Prostate gland (tissue), 2 donors: ENCODE measurements around the gene INTS7. TPM values are rescaled to one million over a fixed set of nuclear protein-coding genes. Genes with fewer than 3 reads are reported as not detected.
A peak's percentile ranks its signal among the peaks of the same experiment; 100 is the strongest.

Experiments
- DNase-seq: peaks from one replicate; pipeline ENCODE4 v3.0.0-alpha.2; 2019; ENCODE audit warnings: low spot score
- H3K27ac ChIP-seq, 2 donors: fragments of 200-600 bp; sonication (generic); 2 replicates each; pipeline ENCODE4 v1.5.1; 2017 to 2019
- H3K27me3 ChIP-seq: fragments of 200-600 bp; sonication (generic); replicated peaks from 2 replicates; pipeline ENCODE4 v1.5.1; 2019; ENCODE audit not compliant: insufficient read depth
- H3K36me3 ChIP-seq, 2 donors: fragments of 200-600 bp; sonication (generic); 1 replicate in 1 of 2; 2 replicates in 1 of 2; pipeline versions ENCODE4 v1.5.1 to v1.8.1; 2017 to 2019
- H3K4me1 ChIP-seq: fragments of 200-600 bp; sonication (generic); replicated peaks from 2 replicates; pipeline ENCODE4 v1.5.1; 2019
- H3K4me3 ChIP-seq, 2 donors: fragments of 200-600 bp; sonication (generic); 2 replicates each; pipeline ENCODE4 v1.5.1; 2017 to 2019
- H3K9me3 ChIP-seq: fragments of 200-600 bp; sonication (generic); 2 replicates; pipeline ENCODE4 v1.5.1; 2017
- CTCF ChIP-seq, 4 experiments: fragments of 200-600 bp in 2 of 4; fragments of 450-650 bp in 2 of 4; sonication (generic) in 2 of 4; IDR thresholded peaks; 1 replicate in 3 of 4; 2 replicates in 1 of 4; pipeline ENCODE4 v1.5.1; 2016 to 2019; ENCODE audit warnings: antibody characterized with exemption in 4 of 4, mild to moderate bottlenecking in 2 of 4, moderate library complexity in 2 of 4
- POLR2A ChIP-seq: fragments of 450-650 bp; IDR thresholded peaks from one replicate; pipeline ENCODE4 v1.6.1; 2016; ENCODE audit warnings: antibody characterized with exemption, mild to moderate bottlenecking
- POLR2AphosphoS5 ChIP-seq: sonication (generic); formaldehyde crosslinking; IDR thresholded peaks from one replicate; pipeline ENCODE4 v1.6.1; 2017; ENCODE audit warnings: antibody characterized with exemption
- WGBS: methylation state at CpG from one replicate; pipeline ENCODE4 v1.1.5; 2018; 5-methylcytosine and 5-hydroxymethylcytosine counted together
- intact Hi-C: fragments of 100-400 bp; cut with DNase I; formaldehyde crosslinking; loops from one replicate; pipeline ENCODE4 v1.14.2; 2022
- total RNA-seq, 2 donors: library from RNA; depleted of rRNA; stranded (reverse); fragments of >200 nt; gene quantifications; one replicate each; pipeline ENCODE4 v1.1.0, GENCODE V29; 2016

INTS7 gene
- total RNA-seq, 2 donors from 2014 or later, result 12.5 to 15.5 TPM

- DNase-seq, result no peak
- Histone ChIP-seq H3K4me3 (no peak overlapping the region), H3K27ac (no peak overlapping the region), H3K4me1 (no peaks in the 10 kb centered on the region), H3K9me3 (no peaks in the 10 kb centered on the region), H3K36me3 (no peaks in the 10 kb centered on the region), H3K27me3 (no peaks in the 10 kb centered on the region)
- 62% methylated on average over 2 of the region's 2 CpGs for WGBS
- TF ChIP-seq CTCF (IDR thresholded peaks at IDR 0.05) (no peak), POLR2AphosphoS5 (no peak), POLR2A (no peak)
- intact Hi-C loops, result no loop called here
Observed at GRCh38 chr1:211915924-211916323, 119.4 kb downstream of the INTS7 start.

GRCh38 chr1:211912844-211913432 is 122.4 kb downstream of the INTS7 start:
- TF ChIP-seq CTCF (IDR thresholded peaks at IDR 0.05), result no peak
- no peak for TF ChIP-seq POLR2A
- H3K36me3 ChIP-seq, result no peaks in the 10 kb centered on the region
- intact Hi-C loops, result no loop called here
- H3K9me3 ChIP-seq, result no peaks in the 10 kb centered on the region
- no peaks in the 10 kb centered on the region for H3K27me3 ChIP-seq
- 91% methylated on average over 13 of the region's 13 CpGs for WGBS
- H3K4me1 ChIP-seq, result no peaks in the 10 kb centered on the region
- no peak for DNase-seq
- H3K27ac ChIP-seq, result no peak overlapping the region
- H3K4me3 ChIP-seq, result no peak overlapping the region

GRCh38 chr1:211912038-211912437 is 123.3 kb downstream of the INTS7 start:
- no peaks in the 10 kb centered on the region for H3K9me3 ChIP-seq
- H3K36me3 ChIP-seq, result no peaks in the 10 kb centered on the region
- H3K4me3 ChIP-seq, result no peak overlapping the region
- no peak for TF ChIP-seq CTCF (IDR thresholded peaks at IDR 0.05)
- peak; percentile 57 for TF ChIP-seq POLR2AphosphoS5
- no peak for TF ChIP-seq POLR2A
- WGBS, result 25% methylated on average over 1 of the region's 1 CpG
- intact Hi-C loops, result no loop called here
- no peak overlapping the region for H3K27ac ChIP-seq
- no peaks in the 10 kb centered on the region for H3K4me1 ChIP-seq
- H3K27me3 ChIP-seq, result no peaks in the 10 kb centered on the region
- no peak for DNase-seq

GRCh38 chr1:211910913-211911485 is 124.4 kb downstream of the INTS7 start:
- no peak overlapping the region for H3K4me3 ChIP-seq
- DNase-seq, result no peak
- 68% methylated on average over 4 of the region's 4 CpGs for WGBS
- H3K4me1 ChIP-seq, result no peaks in the 10 kb centered on the region
- intact Hi-C loops, result no loop called here
- H3K9me3 ChIP-seq, result no peaks in the 10 kb centered on the region
- TF ChIP-seq POLR2AphosphoS5 (no peak), POLR2A (no peak)
- no peaks in the 10 kb centered on the region for H3K36me3 ChIP-seq
- no peaks in the 10 kb centered on the region for H3K27me3 ChIP-seq
- H3K27ac ChIP-seq, result no peak overlapping the region

GRCh38 chr1:211910113-211910884 is 125.1 kb downstream of the INTS7 start:
- WGBS, result 92% methylated on average over 7 of the region's 7 CpGs
- H3K27ac ChIP-seq, result no peak overlapping the region
- intact Hi-C loops, result no loop called here
- no peaks in the 10 kb centered on the region for H3K36me3 ChIP-seq
- no peaks in the 10 kb centered on the region for H3K27me3 ChIP-seq
- DNase-seq, result no peak
- no peak overlapping the region for H3K4me3 ChIP-seq
- no peaks in the 10 kb centered on the region for H3K9me3 ChIP-seq
- no peaks in the 10 kb centered on the region for H3K4me1 ChIP-seq
- TF ChIP-seq POLR2A, result no peak
- no peak for TF ChIP-seq CTCF (IDR thresholded peaks at IDR 0.05)
- no peak for TF ChIP-seq POLR2AphosphoS5
